ENCODE measurements around the gene RPS6KA2.

RPS6KA2 gene

DNA sequence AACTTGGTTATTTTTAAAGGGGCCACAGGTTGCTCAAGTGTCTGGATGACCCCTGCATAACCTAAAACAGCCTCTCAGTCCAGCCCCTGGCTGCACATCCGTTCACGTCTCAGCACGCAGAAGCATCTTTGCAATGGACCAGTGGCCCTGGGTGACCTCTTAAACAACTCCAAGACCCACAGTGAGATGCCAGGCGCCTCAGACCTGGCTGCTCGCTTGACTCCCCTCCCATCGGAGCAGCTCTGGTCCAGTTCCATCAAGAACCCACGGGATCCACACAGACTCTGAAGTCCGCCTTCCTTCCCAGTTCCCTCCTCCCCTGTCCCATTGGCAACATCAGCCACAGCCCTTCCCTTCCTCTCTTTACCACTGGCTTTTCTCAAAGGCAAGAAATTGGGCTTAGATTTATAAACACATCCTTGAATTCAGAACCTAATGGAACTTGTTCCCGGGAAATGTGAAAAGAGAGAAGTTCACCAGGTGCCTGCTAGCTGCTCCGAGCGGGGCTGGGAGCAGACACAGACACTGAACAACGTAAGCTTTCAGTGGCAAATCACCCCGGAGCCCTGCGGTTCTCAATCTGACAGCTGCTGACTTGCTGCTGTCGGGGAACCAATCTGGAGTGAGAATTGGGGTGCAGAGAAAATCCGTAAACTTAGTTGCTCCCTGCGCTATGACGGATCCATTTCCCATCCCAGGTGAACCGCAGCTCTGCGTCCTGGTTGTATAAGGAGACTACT, 204.7 kb downstream of the RPS6KA2 start:
- DNase-seq (ENCODE audit: low read depth) = no peak

DNA sequence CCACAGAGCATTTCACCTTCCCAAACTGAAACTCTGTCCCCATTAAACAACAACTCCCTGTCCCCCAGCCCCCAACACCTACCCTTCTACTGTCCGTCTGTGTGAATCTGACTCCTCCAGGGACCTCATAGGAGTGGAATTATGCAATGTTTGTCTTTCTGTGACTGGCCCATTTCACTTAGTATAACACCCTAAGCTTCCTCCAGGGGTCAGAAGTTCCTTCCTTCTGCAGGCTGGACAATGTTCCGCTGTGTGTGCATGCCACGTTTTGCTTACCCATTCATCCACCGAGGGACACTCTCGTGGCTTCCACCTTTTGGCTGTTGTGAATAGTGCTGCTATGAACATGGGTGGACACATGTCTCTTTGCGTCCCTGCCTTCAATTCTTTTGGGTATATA, 206.7 kb downstream of the RPS6KA2 start:
- no peak for DNase-seq (ENCODE audit: low read depth)

DNA sequence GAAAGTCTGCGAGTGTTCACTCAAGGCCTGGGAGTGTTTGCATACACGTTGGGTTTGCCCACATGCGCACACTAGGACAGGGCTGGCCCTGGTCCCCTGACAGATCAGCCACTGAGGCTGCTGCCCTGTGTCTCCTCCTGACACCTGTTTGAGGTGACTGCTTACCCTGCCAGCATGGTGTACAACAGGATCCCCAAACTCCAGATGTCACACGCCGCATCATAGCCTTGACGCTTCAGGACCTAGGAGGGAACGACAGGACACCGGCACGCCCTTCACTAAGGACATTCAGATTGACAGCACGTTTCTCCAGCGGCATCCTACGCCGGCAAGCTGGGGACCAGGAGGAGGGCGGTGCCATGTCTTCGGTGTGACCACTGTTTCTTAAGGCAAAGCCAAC, 207.3 kb downstream of the RPS6KA2 start:
- DNase-seq (ENCODE audit: low read depth) = no peak

DNA sequence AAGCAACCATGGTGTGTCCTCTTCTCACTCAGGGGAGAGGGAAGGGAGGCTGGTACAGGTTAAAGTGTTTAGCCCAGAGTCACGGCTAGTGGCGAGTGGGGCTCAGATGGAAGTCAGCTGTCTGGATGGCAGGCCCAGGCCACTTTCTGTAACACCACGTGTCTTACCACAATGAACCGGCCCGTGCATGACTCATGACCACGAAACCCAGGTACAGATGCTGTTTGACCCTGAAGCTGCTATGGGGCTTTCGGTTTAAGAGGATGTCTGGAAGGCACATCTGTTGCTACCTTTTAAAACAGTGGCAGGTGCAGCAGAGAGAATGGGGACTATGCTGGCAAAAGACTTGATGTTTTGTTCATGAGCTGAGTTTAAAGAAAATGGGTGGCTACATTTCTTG, 207.8 kb downstream of the RPS6KA2 start:
- peak; percentile 45 for DNase-seq (ENCODE audit: low read depth)

DNA sequence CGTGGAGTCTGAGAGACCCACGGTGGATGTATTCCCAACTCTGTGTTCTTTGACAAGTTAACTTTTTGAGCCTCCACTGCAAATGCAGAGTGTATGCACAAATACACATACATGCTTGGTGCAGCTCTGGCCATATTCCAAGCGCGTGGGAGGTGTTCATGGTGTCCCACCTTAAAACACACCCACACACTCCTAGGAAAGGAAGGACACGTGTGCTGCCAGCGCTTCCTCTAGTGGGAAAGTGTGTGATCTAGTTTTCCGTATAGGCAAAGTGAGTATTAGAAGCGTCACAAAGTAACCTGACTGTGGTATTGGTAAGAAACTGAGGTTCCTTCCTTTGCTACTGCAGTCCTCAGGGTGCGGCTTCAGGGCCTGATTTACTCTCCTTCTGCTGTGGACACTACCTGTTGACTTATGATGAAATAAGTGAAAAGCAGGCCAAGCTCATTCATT, 208.3 kb downstream of the RPS6KA2 start:
- DNase-seq (ENCODE audit: low read depth) = peak; percentile 19

DNA sequence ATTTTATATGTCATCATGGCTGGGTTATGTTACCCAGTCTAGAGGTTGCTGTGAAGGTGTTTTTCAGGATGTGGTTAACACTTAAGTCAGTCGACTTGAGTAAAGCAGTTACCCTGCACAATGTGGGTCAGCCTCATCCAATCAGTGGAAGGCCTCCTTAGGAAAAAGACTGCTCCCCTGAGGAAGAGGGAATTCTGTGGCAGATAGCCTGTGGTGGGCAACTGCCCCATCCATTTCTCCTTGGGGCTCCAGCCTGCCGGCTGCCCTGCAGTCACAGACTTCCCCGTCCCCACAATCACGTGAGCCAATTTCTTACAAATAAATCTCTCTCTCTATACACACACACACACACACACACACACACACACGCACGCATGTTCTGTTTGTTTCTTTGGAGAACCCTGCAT, 209.8 kb downstream of the RPS6KA2 start:
- DNase-seq (ENCODE audit: low read depth) = peak; percentile 16

DNA sequence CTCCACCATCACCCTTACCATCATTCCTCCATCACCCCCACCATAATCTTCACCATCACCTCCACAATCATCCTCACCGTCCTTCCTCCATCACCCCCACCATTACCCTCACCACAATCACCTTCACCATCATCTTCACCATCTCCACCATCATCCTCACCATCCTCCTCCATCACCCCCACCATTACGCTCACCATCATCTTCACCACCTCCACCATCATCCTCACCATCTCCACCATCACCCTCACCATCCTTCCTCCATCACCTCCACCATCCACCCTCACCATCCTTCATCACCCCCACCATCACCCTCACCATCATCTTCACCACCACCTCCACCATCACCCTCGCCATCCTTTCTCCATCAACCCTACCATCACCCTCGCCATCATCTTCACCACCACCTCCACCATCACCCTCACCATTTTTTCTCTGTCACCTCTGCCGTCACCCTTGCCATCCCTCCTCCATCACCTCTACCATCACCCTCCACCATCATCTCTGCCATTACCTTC, 211.2 kb downstream of the RPS6KA2 start:
- no peak for DNase-seq (ENCODE audit: low read depth)

DNA sequence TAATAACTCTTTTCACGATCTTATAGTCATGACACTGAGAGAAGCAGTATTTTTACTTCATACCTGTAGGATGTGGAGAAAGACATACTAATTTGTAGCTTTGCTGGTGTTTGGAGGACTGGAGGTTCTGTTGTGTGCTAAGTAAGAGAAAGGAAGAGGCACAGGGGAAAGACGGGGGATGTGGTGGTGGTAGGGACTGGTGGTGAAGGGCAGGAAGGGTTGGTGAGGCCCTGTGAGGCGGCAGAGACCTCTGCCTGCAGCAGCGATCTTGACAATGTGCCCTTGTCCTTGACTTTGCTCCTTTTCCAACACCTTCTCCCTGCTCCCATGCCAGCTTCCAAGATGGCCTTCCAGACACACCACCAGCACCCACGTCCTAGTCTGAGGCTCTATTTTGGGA, 211.7 kb downstream of the RPS6KA2 start:
- DNase-seq (ENCODE audit: low read depth) = no peak

DNA sequence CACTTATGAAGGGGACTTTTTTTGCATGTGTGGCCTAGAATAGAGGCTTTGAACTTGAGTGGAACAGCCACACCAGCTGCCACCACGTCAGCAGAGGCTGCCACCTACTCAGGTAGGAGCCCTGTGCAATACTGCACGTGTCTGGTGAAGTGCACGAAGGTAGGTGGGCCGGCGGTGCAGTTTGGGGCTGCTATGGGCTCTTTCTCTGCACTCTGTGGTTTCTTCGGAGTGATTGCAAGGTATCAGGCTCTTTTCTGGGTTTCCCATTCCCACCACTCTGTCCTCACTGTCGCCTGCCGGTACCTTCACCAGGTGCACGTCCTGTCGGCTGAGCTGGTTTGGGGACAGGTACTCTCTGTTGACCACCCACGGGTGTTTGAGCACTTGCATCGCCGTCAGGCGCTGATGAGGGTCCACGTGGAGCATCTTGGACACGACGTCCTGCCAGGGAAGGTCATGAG, 213.5 kb downstream of the RPS6KA2 start:
- no peak for DNase-seq (ENCODE audit: low read depth)

DNA sequence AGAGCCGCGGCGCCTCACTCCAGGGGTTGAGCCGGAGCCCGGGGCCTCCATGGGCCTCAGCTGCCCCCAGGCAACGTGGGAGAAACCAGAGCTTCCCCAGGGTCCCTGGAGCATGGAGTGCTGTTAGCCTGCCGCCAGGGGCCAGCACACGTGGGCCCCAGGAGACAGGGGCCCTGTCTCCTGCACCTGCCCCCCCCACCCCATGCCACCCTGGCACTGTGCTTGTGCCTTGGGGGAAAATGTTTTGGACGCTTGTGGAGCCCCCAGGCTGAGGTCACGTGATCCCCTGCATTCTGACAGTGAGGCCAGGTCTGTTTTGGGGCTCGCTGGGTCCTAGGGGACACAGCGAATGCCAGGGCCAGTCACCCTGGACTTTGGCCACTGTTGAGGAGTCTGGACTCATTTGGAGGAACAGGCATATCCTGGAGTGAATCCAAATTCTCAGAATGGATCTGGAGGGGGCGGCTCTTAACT, 214.1 kb downstream of the RPS6KA2 start:
- DNase-seq (ENCODE audit: low read depth) = no peak

DNA sequence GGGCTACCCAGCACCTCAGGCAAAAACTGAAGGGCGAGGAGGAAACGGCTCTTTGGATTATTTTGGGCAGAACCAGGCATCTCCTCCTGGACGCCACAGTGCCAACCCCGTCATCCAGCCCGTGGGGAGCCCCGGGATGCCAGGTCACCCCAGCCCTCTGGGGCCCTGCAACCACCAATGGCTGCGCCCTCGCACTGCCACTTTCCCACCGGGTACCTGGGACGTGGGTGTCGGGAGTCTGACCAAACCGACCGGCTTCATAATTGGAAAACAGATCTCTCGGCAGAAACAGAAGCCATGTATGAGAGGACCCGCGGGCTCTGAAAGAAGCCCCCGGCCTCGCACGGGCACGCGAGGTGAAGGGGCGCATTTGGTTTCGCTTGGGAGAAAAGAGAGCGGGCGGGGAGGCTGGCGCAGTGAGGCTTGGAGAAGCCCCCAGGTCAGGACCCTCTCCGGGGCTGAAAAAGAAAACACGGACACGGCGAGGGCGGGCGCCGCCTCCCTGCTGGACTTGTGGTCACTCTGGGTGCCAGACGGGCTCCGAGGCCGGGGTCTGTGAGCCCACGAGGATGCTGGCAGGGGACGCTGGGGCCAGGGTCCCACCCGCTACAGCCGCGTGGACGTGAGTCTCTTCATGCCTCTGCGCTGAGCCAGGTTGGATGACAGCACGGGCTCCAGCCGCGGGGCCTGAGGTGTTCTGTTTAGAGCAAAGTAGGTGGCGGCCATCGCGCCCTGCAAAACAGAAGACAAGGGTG, 214.7 kb downstream of the RPS6KA2 start:
- DNase-seq (ENCODE audit: low read depth) = no peak

DNA sequence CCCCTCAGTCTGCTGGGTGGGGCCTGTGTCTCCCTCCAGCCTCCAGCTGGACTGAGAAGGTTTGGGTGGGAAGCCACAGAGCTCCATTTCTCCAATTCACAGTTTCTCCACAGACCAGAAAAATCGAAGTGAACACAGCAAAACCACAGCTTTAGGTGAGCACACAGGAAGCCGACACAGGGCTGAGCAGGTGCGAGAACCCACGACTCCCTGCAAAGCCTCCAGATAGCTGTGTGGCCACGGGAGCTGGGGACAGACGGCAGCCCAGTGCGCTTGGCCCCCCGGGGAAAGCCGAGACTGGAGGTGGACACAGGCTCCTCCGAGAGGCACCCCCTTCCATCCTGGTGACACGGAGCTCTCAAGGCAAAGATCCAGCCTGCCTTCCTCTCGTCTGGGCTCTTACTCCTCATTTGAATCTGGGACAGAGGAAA, 215.3 kb downstream of the RPS6KA2 start:
- no peak for DNase-seq (ENCODE audit: low read depth)

DNA sequence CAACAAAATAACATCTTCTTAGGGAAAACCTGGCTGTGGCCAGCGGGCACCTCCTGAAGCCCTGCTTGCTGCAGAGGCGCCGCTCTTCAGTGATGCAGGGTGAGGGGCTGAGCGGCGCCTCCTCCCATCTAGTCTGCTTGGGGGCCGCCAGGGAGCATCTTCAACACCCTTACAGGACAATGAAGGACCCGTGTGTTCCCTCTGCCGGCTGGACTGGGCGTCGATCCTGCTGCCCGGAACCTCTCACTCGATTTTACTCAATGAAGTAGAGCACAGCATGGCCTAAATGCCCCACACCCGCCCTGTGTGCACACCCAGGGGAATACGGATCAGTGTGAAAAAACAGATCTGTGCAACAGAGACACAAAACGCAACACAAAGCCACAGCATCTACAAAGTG, 215.8 kb downstream of the RPS6KA2 start:
- no peak for DNase-seq (ENCODE audit: low read depth)

DNA sequence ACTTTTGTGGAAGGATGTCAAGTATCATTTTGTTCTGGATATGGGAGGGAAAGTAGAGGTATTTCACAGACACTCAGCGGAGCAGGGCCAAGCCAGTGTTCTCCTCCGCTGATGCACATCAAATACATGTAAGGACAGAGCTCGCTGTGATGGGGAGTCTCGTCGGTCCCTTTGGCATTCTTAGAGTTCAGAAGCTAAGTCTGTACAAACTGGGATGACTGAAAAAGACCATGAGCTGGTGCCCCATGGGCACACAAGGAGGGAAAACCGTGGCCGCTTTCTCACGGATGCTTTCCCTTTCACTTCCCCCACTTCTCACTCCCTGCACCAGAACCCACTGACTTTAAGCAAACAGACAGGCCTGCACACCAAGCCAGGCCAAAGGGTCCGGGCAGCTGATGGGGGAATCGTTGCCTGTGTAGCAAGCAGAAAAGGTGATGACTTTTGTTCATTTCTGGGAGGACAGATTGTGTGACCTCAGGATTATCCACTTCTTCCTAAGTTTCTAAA, 216.6 kb downstream of the RPS6KA2 start:
- no peak for DNase-seq (ENCODE audit: low read depth)

DNA sequence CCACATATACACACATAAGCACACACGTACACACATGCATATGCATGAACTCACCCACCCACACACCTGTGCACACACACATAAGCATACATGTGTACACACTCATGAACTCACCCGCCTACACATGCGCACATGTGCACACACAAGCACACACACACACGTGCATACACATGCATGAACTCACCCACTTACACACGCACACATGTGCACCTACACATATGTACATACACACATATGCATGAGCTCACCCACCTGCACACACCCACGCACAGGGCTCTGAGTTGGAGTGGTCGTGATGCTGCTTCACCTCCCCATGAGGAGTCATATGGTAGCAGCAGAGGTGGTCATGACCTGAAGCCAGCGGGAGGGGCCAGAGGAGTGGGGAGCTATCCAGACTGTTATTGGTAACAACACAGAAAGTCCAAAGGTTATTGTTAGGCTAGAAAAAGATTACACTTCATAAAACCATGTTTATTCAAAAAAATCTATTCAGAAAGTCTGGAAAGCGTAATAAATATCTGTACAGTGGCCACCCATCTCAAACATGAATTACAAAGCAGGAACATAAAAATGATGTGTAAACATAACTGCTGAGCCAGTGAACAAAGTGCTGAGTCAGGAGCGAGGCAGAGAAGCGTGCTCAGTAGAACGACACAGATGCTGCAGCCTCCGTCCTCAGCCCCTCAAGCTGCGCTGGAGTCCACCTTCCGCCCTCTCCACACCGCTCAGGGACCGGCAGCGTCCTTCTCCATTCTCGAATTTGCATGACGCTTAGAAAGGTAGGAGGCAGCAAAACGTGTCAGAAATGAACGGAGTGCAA, 217.9 kb downstream of the RPS6KA2 start:
- DNase-seq (ENCODE audit: low read depth) = no peak

DNA sequence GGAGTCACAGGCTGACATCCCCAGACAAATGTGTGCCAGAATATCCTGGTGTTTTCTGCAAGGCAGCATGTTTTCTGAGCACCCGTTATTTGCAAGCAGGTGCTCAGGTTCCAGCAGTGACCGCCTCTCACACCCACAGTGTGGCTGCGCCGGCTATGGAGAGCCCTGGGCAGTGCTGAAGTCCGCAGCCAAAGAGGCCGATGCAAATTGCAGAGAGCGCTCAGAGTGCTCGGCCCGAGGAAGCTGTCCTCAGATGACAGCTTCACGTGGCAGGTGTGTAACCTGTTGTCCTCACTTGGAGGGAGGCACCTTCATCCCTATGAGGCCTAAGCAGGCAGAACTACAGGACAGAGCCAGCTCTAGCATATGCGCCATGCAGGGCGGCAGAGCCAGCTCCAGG, 220.9 kb downstream of the RPS6KA2 start:
- DNase-seq (ENCODE audit: low read depth) = no peak

DNA sequence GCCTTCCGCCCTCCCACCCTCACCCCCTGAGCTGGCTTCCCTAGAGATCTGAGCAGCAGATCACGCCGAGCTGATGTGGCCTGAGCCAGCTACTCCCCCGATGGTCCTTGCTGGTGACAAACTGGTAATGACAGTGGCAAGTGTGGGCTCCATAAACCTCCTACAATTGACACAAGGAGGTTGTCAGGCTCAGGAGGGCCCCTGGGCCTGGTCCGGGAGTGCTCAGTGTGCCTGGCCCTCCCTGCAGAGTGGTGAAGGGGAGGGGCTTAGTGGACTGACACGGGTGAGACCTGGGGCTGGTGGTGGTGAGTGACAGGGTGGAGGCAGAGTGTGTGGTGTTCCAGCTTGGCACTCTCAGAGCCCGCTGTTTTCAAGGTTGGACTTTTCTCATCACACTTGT, 221.7 kb downstream of the RPS6KA2 start:
- DNase-seq (ENCODE audit: low read depth) = no peak

DNA sequence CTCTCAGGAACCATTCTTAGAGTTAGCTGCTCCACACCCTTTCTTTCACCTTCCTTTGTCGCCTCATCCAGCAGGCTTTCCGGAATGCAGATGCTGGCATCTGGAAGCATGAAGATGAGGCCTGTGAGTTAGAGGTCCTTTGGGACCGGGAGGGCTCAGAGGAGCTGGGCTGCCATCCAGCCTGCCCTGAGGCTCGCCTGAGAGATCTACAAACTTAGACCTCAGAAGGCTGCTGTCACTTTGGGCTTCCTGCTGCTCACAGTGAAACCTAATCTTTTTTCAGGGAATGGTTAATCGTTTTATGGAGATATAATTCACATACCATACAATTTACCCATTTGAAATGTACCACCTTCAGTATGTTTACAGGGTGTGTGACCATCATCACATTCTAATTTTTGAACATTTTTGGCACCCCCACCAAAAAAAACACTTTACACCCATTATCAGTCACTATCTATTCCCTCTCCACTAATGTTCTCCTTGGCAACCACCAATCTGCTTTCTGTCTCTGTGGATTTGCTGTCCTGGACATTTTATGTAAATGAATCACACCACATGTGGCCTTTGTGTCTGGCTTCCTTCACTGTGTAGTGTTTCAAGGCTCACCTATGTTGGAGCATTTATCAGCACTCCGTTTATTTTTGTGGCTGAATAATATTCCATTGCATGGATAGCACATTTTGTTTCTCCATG, 224.3 kb downstream of the RPS6KA2 start:
- DNase-seq (ENCODE audit: low read depth) = no peak

DNA sequence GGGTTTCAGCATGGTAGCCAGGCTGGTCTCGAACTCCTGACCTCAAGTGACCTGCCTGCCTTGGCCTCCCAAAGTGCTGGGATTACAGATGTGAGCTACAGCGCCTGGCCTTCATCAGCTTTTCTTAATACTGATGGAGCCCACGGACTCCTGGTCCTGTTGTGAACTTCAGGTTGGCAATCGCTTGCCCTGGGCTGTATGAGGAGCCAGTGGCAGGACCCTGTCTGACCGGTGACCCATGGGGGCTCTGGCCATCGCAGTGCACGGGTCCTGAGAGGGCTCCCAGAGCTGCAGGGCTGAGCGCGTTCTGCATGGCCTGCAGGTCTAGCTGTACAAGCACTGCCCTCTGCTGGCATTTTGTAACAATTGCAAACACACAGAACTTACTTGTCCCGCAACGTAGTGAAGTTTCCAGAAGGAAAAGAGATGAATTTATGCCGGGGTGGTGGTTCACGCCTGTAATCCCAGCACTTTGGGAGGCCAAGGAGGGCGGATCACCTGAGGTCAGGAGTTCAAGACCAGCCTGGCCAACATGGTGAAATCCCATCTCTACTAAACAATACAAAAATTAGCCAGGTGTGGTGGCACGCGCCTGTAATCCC, 226.3 kb downstream of the RPS6KA2 start:
- peak; percentile 33 for DNase-seq (ENCODE audit: low read depth)

DNA sequence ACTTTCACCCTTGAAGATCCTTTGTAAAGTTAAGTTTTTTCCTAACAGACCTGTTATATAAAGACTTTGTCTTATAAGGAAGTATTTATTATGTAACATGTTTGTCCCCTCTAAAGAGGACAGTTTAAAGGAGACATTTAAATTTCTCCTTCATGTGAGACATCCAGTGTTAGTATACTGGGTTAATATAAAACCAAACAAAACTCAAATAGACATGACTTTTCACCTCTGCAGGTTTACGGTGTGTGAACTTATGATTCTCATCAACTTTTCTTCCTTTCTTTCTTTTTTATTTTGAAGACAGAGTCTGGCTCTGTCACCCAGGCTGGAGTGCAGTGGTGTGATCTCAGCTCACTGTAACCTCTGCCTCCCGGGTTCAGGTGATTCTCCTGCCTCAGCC, 226.9 kb downstream of the RPS6KA2 start:
- no peak for DNase-seq (ENCODE audit: low read depth)

DNA sequence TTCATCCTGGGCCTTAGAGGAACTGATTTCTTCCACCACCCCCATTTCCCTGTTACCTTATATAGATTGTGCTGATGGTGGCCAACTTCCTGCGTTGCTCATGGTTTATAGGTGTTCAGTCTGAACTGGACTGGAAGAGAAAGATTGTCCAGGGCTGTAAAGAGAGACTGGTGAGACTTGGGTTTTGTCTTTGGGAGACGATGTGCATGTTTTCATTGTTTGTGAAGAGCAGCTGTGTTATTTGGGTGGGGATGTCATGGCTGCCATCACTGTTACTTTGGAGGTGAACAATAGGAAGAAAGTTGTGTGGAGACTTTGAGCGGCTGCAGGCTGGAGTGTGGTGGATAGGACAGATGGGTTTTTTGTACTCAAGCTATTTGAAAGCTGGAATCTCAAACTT, 228.7 kb downstream of the RPS6KA2 start:
- no peak for DNase-seq (ENCODE audit: low read depth)
